Gastroesophageal sphincter (tissue), 4 donors: ENCODE measurements around the gene TOR1AIP1. TPM values are rescaled to one million over a fixed set of nuclear protein-coding genes. Genes with fewer than 3 reads are reported as not detected.
"Not testable (repeated sequence)": the region's sequence is repeated elsewhere in the genome, so short reads cannot be mapped to it uniquely, and the experiment has no call there.

Experiments used
- ATAC-seq: fragments of 150-250 bp; one replicate; pipeline ENCODE4 v1.9.1; 2016; ENCODE audit warnings: mild to moderate bottlenecking, moderate library complexity
- H3K27ac ChIP-seq, 4 donors: fragments of 200-600 bp; sonication (generic) in 3 of 4; 1 replicate in 3 of 4; 2 replicates in 1 of 4; pipeline ENCODE4 v1.5.1; 2016 to 2019
- H3K27me3 ChIP-seq: fragments of 200-600 bp; sonication (generic); one replicate; pipeline ENCODE4 v1.5.1; 2019
- H3K36me3 ChIP-seq, 2 donors: fragments of 200-600 bp; sonication (generic); one replicate each; pipeline ENCODE4 v1.5.1; 2019; ENCODE audit warnings: control low read depth in 1 of 2
- H3K4me1 ChIP-seq, 3 donors: fragments of 200-600 bp; sonication (generic); 1 replicate in 2 of 3; 2 replicates in 1 of 3; pipeline ENCODE4 v1.5.1; 2016 to 2019; ENCODE audit warnings: control low read depth in 2 of 3
- H3K4me3 ChIP-seq, 2 donors: fragments of 200-600 bp; sonication (generic); one replicate each; pipeline ENCODE4 v1.5.1; 2019; ENCODE audit warnings: mild to moderate bottlenecking in 1 of 2, moderate library complexity in 1 of 2
- H3K9me3 ChIP-seq, 3 donors: fragments of 200-600 bp; sonication (generic); one replicate each; pipeline ENCODE4 v1.5.1; 2017 to 2019; ENCODE audit warnings: control low read depth in 2 of 3
- CTCF ChIP-seq, 4 experiments: fragments of 200-600 bp in 2 of 4; fragments of 450-650 bp in 2 of 4; sonication (generic) in 1 of 4; IDR thresholded peaks; one replicate each; pipeline ENCODE4 v1.5.1; 2017 to 2019; ENCODE audit warnings: antibody characterized with exemption in 4 of 4, mild to moderate bottlenecking in 2 of 4, moderate library complexity in 2 of 4
- EP300 ChIP-seq: sonication (generic); formaldehyde crosslinking; IDR thresholded peaks from one replicate; pipeline ENCODE4 v1.6.1; 2017; ENCODE audit warnings: antibody characterized with exemption, mild to moderate bottlenecking
- POLR2A ChIP-seq, 2 donors: fragments of 450-650 bp; IDR thresholded peaks; one replicate each; pipeline ENCODE4 v1.6.1; 2017; ENCODE audit warnings: antibody characterized with exemption in 2 of 2, mild to moderate bottlenecking in 2 of 2, moderate library complexity in 1 of 2
- POLR2AphosphoS5 ChIP-seq: sonication (generic); formaldehyde crosslinking; IDR thresholded peaks from one replicate; pipeline ENCODE4 v1.6.1; 2017; ENCODE audit warnings: antibody characterized with exemption
- WGBS, 2 donors: methylation state at CpG; one replicate each; pipeline ENCODE4 v1.1.5; 2018; ENCODE audit warnings: low coverage in 1 of 2; 5-methylcytosine and 5-hydroxymethylcytosine counted together
- total RNA-seq, 4 donors: library from RNA; depleted of rRNA; stranded (reverse); fragments of >200 nt; gene quantifications; one replicate each; pipeline ENCODE4 v1.1.0, GENCODE V29; 2016

TOR1AIP1 gene
- total RNA-seq, 4 donors from 2014 or later = 132 to 162 (median 141) TPM

DNA sequence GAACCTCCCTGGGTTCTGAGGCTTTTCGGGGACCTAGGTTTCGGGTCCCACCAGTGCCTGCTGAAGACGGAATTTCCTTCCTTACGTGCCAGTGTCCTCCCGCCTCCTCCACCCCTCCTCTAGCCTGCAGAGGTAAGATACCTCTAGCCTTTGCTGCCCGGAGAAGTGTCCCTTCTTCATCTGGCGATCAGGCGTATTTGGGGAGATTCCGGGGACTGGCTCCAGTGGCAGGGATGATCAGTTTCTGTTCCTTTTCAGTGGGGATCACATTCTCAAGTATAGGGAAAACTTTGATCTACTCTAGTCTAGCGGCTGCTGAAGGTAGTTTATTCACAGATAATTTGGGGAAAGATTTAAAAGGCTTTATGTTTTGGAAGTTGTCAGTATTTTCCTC lies 73.2 kb downstream of the TOR1AIP1 start:
- Histone ChIP-seq H3K27ac (peak overlapping the region; percentile 94 to 99 (median 96)), H3K9me3 (no peaks in the 10 kb centered on the region), H3K4me3 (peak overlapping the region; percentile 87 to 94), H3K4me1 (peaks cover 0 to 51% (median 11%) of the 10 kb centered on the region in 3 donors), H3K27me3 (no peaks in the 10 kb centered on the region), H3K36me3 (no peaks in the 10 kb centered on the region)
- 0% methylated on average over 3 to 6 of the region's 10 CpGs for WGBS, 2 donors
- peak in 2 of 4 experiments; percentile 15 to 26 for TF ChIP-seq CTCF (IDR thresholded peaks at IDR 0.05)
- TF ChIP-seq POLR2A (IDR thresholded peaks at IDR 0.05) = no peak
- no peak for ATAC-seq

DNA sequence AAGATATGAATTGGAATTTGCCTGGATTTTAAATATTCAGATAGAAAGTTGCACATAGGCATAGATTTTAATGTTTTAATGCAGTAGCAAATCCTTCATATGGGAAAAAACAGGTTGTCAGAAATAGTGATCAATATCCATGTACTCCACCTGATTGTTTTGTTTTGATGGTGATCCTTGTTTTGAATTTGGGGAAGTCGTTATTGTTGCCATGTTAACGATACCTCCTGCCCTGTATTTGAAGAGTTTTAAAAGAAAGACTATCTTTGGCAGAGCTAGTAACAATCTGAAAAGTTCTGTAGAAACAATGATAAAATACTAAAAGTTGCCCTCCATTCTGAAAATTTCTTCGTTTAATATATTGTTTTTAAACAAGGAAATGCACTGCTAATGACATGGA lies 73.6 kb downstream of the TOR1AIP1 start:
- Histone ChIP-seq H3K9me3 (no peaks in the 10 kb centered on the region), H3K4me1 (peaks cover 0 to 51% (median 11%) of the 10 kb centered on the region in 3 donors), H3K27me3 (no peaks in the 10 kb centered on the region), H3K36me3 (no peaks in the 10 kb centered on the region), H3K27ac (peak overlapping the region in 3 of 4 donors; percentile 95 to 99 (median 98)), H3K4me3 (peak overlapping the region; percentile 87 to 94)
- 0% methylated on average over 3 of the region's 3 CpGs for WGBS, 2 donors
- TF ChIP-seq POLR2AphosphoS5 (no peak), CTCF (IDR thresholded peaks at IDR 0.05) (no peak), EP300 (no peak), POLR2A (IDR thresholded peaks at IDR 0.05) (no peak)
- no peak for ATAC-seq

- WGBS, 2 donors = 64 to 87% methylated on average over 3 of the region's 3 CpGs
- ATAC-seq = no peak
- Histone ChIP-seq H3K36me3 (no peaks in the 10 kb centered on the region), H3K4me1 (peaks cover 0 to 47% (median 10%) of the 10 kb centered on the region in 3 donors), H3K27me3 (no peaks in the 10 kb centered on the region), H3K9me3 (no peaks in the 10 kb centered on the region), H3K4me3 (no peak overlapping the region), H3K27ac (no peak overlapping the region)
- TF ChIP-seq EP300 (no peak), POLR2A (IDR thresholded peaks at IDR 0.05) (no peak), CTCF (IDR thresholded peaks at IDR 0.05) (no peak), POLR2AphosphoS5 (no peak)
These were observed 76.3 kb downstream of the TOR1AIP1 start for GRCh38 chr1:179958359-179958758.

GRCh38 chr1:179962168-179962567 lies 80.1 kb downstream of the TOR1AIP1 start:
- H3K4me3 ChIP-seq, ATAC-seq, H3K27ac ChIP-seq, H3K27me3 ChIP-seq, H3K9me3 ChIP-seq, H3K36me3 ChIP-seq: not testable (repeated sequence)
- WGBS, 2 donors = 95 to 98% methylated on average over 8 of the region's 8 CpGs
- H3K4me1 ChIP-seq = peaks cover 0 to 37% (median 0%) of the 10 kb centered on the region in 3 donors

DNA sequence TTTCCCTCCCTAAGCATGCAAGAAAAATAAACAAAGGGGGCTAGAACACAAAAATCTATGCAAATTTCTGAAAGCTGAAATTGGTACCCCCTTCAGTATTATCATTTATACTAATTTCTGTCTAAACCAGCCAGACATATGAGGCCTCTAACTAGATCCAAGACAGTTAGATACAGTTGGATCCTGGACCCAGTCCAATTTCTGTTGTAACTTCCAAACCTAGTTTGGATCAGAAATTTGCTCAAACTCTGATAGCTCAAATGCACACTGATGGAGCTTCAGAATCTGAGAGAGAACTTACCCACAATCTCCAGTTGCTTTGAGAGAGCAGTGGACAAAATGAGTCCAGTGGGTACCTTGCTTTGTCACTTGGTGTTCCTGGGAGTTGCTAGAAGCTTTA lies 84.5 kb downstream of the TOR1AIP1 start:
- no peaks in the 10 kb centered on the region for H3K27me3 ChIP-seq
- no peak for ATAC-seq

More for the DNA sequence above, 84.5 kb downstream of the TOR1AIP1 start:
- H3K4me1 ChIP-seq = peaks cover 4 to 49% (median 6%) of the 10 kb centered on the region in 3 donors
- TF ChIP-seq POLR2A (IDR thresholded peaks at IDR 0.05) (no peak), POLR2AphosphoS5 (no peak), EP300 (no peak), CTCF (IDR thresholded peaks at IDR 0.05) (no peak)
- H3K27ac ChIP-seq = no peak overlapping the region
- H3K9me3 ChIP-seq = no peaks in the 10 kb centered on the region
- H3K4me3 ChIP-seq = no peak overlapping the region
- no peaks in the 10 kb centered on the region for H3K36me3 ChIP-seq
